ENCODE measurements around the gene RPS6KA5. TPM values are rescaled to one million over a fixed set of nuclear protein-coding genes. Genes with fewer than 3 reads are reported as not detected.
A peak's percentile ranks its signal among the peaks of the same experiment; 100 is the strongest.

Gene RPS6KA5
- total RNA-seq, 2 donors from 2014 or later: 15.2 to 19.2 TPM

DNA sequence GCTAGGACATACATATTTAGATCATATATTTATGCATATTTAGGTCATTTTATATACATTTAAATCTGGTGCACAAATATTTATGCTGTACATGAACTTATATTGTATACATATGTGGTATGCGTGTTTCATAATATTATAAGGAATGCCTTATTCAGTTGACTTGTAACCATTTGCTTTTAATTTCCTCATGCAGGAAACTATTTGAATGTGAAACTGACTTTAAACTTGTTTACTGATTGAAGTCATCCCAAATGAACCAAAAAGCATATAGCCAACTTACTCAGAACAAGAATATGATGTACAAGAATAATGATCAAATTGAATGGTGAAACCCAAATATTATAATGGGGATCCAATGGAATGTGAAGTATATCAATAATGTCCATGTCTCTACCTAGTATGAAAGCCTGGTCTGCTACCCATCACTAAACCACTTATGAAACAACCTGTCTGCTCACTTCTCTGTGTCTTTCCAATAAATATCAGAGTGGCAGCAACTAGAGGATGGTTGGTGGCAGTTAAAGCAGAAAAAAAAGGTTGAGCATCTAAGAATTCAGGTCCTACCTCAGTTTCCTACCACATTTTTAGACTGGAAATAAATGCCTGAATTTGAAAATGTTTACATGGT, 38.3 kb downstream of the RPS6KA5 start:
- TF ChIP-seq, protein P1, sequence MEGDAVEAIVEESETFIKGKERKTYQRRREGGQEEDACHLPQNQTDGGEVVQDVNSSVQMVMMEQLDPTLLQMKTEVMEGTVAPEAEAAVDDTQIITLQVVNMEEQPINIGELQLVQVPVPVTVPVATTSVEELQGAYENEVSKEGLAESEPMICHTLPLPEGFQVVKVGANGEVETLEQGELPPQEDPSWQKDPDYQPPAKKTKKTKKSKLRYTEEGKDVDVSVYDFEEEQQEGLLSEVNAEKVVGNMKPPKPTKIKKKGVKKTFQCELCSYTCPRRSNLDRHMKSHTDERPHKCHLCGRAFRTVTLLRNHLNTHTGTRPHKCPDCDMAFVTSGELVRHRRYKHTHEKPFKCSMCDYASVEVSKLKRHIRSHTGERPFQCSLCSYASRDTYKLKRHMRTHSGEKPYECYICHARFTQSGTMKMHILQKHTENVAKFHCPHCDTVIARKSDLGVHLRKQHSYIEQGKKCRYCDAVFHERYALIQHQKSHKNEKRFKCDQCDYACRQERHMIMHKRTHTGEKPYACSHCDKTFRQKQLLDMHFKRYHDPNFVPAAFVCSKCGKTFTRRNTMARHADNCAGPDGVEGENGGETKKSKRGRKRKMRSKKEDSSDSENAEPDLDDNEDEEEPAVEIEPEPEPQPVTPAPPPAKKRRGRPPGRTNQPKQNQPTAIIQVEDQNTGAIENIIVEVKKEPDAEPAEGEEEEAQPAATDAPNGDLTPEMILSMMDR (IDR thresholded peaks at IDR 0.05): no peak
- H3K4me3 ChIP-seq: peak overlapping the region; percentile 26
- peak overlapping the region; percentile 56 to 70 for H3K9ac ChIP-seq (ENCODE audit: low read depth in 2 of 2, low read length in 2 of 2)
- no peaks in the 10 kb centered on the region for H3K4me1 ChIP-seq
- intact Hi-C loops (cut with DNase I): no loop called here
- peak overlapping the region; percentile 77 for H3K27ac ChIP-seq
- no peaks in the 10 kb centered on the region for H3K9me3 ChIP-seq
- no peaks in the 10 kb centered on the region for H3K27me3 ChIP-seq
- no peak for DNase-seq
- no peaks in the 10 kb centered on the region for H3K36me3 ChIP-seq

DNA sequence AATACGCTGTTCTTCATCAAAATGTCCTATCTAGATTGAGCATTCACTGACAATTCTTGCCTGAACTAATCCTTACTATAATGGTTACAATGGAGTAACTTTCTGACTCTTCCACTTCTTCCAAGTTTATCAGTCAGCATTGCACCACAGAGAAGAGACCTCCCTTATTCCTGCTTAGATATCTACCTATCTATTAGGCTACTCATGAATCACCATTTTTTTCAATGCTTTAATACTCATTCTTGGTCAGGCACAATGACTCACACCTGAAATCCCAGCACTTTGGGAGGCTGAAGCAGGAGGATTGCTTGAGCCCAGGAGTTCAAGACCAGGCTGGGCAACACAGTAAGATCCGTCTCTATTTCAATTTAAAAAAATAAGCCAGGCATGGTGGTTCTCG, 39.3 kb downstream of the RPS6KA5 start:
- intact Hi-C loops (cut with DNase I): no loop called here
- no peaks in the 10 kb centered on the region for H3K9me3 ChIP-seq
- DNase-seq: no peak
- TF ChIP-seq, protein P1 (IDR thresholded peaks at IDR 0.05): no peak
- H3K4me1 ChIP-seq: no peaks in the 10 kb centered on the region
- no peaks in the 10 kb centered on the region for H3K36me3 ChIP-seq
- H3K27ac ChIP-seq: no peak overlapping the region
- H3K4me3 ChIP-seq: no peak overlapping the region
- H3K9ac ChIP-seq (ENCODE audit: low read depth in 2 of 2, low read length in 2 of 2): no peak overlapping the region
- no peaks in the 10 kb centered on the region for H3K27me3 ChIP-seq

DNA sequence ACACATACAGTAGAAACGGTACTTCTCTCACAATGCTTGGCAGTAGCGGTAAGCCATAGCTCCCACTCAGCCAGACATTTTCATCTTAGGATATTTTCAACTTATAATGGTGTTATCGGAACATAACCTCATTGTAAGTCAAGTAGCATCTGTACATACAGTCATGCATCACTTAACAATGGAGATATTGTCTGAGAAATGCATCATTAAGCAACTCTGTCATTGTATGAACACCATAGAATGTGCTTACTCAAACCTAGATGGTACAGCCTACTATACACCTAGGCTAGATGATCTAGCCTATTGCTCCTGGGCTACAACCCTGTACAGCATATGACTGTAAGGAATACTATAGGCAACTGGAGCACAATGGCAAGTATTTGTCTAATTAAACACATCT, 40.8 kb downstream of the RPS6KA5 start:
- H3K27me3 ChIP-seq: no peaks in the 10 kb centered on the region
- no peak overlapping the region for H3K4me3 ChIP-seq
- no peak overlapping the region for H3K9ac ChIP-seq (ENCODE audit: low read depth in 2 of 2, low read length in 2 of 2)
- no peaks in the 10 kb centered on the region for H3K36me3 ChIP-seq
- H3K9me3 ChIP-seq: no peaks in the 10 kb centered on the region
- intact Hi-C loops (cut with DNase I): no loop called here
- H3K4me1 ChIP-seq: no peaks in the 10 kb centered on the region
- TF ChIP-seq, protein P1 (IDR thresholded peaks at IDR 0.05): no peak
- no peak for DNase-seq
- H3K27ac ChIP-seq: no peak overlapping the region

DNA sequence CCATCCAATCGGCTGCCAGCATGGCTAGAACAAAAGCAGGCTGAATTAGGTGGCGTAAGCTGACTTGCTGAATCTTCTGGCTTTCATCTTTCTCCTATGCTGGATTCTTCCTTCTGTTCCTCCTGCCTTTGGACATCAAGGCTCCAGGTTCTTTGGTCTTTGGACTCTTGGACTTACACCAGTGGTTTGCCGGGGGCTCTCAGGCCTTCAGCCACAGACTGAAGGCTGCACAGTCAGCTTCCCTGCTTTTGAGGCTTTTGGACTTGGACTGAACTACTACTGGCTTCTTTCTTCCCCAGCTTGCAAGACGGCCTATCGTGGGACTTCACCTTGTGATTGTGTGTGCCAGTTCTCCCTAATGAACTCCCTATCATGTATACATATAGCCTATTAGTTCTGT, 42.0 kb downstream of the RPS6KA5 start:
- Histone ChIP-seq H3K9me3 (no peaks in the 10 kb centered on the region), H3K9ac (ENCODE audit: low read depth in 2 of 2, low read length in 2 of 2) (no peak overlapping the region), H3K4me1 (no peaks in the 10 kb centered on the region), H3K4me3 (no peak overlapping the region), H3K27ac (no peak overlapping the region), H3K27me3 (no peaks in the 10 kb centered on the region), H3K36me3 (no peaks in the 10 kb centered on the region)
- intact Hi-C loops (cut with DNase I): no loop called here
- no peak for DNase-seq
- TF ChIP-seq, protein P1 (IDR thresholded peaks at IDR 0.05): no peak

DNA sequence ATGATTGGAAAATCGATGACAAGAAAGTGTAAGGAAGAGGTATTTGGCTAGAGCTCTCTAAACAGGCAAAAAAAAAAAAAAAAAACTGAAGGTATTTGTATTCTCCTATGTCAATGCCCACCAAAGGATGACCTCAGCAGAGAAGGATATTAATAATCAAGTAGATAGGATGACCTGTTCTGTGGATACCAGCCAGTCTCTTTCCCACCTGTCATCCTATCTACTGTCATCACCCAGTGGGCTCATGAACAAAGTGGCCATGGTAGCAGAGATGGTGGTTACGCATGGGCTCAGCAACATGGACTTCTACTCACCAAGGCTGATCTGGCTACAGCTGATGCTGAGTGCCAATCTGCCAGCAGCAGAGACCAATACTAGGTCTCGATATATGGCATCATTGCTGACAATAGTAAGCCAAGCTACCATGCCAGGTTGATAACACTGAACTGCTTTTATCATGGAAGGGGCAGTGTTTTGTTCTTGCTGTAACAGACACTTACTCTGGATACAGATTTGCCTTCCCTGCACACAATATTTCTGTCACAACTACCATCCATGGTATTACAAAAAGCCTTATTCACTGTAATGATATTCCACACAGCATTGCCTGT, 43.5 kb downstream of the RPS6KA5 start:
- no peak overlapping the region for H3K27ac ChIP-seq
- intact Hi-C loops (cut with DNase I): no loop called here

More for the DNA sequence above, 43.5 kb downstream of the RPS6KA5 start:
- H3K9me3 ChIP-seq: no peaks in the 10 kb centered on the region
- no peak for DNase-seq
- TF ChIP-seq, protein P1 (IDR thresholded peaks at IDR 0.05): no peak
- no peaks in the 10 kb centered on the region for H3K4me1 ChIP-seq
- no peak overlapping the region for H3K4me3 ChIP-seq
- no peaks in the 10 kb centered on the region for H3K27me3 ChIP-seq
- H3K36me3 ChIP-seq: no peaks in the 10 kb centered on the region
- H3K9ac ChIP-seq (ENCODE audit: low read depth in 2 of 2, low read length in 2 of 2): no peak overlapping the region

Measured in colonic mucosa (tissue), 4 donors.